PFSK-1 (cell line): Measurements from ENCODE around the gene ACOT7.

Source experiments
- FOXP2 ChIP-seq: optimal IDR thresholded peaks from 2 replicates; pipeline ENCODE3; 2011; ENCODE audit warnings: borderline replicate concordance, control low read depth, inconsistent platforms; ENCODE audit not compliant: insufficient read depth; ENCODE audit errors: extremely low read length, extremely low read depth
- POLR2AphosphoS5 ChIP-seq: IDR thresholded peaks from 2 replicates; pipeline ENCODE4 v1.6.1; 2012; ENCODE audit warnings: low read depth, mild to moderate bottlenecking, control low read depth, low read length, moderate library complexity
- SIN3A ChIP-seq: IDR thresholded peaks from 2 replicates; pipeline ENCODE4 v1.6.1; 2012; ENCODE audit warnings: mild to moderate bottlenecking, low read length, moderate library complexity, borderline replicate concordance; ENCODE audit not compliant: insufficient read depth
- TAF1 ChIP-seq: IDR thresholded peaks from 2 replicates; pipeline ENCODE4 v1.6.1; 2012; ENCODE audit warnings: low read length, control low read depth, borderline replicate concordance; ENCODE audit not compliant: insufficient read depth
- TF ChIP-seq, protein P1 (sequence below), 2 experiments: IDR thresholded peaks; 2 replicates each; pipeline versions ENCODE4 v1.6.1 to v1.8.0; 2011 to 2012; ENCODE audit warnings: low read depth in 2 of 2, low read length in 2 of 2, control low read depth in 1 of 2, inconsistent platforms in 1 of 2, mild to moderate bottlenecking in 1 of 2, moderate library complexity in 1 of 2; ENCODE audit not compliant: insufficient read depth in 1 of 2

ACOT7 gene

DNA sequence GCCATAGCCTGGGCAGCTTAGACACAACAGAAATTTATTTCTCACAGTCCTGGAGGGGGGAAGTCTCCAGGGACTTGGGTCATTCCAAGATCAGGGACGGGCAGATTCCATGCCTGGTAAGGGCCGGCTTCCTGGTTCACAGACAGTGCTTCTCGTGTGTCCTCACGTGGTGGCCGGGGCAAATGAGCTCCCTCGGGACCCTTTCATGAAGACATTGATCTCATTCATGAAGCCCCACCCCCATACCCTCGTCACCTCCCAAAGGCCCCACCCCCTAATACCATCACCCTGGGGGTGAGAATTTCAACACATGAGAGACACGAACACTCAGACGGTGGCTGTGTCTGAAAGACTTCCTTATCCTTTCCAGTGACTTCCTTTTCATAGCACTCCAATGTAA is 51.5 kb downstream of the ACOT7 start:
- TF ChIP-seq POLR2AphosphoS5 (no peak), FOXP2 (no peak), SIN3A (no peak), TAF1 (no peak)
- TF ChIP-seq, protein P1, sequence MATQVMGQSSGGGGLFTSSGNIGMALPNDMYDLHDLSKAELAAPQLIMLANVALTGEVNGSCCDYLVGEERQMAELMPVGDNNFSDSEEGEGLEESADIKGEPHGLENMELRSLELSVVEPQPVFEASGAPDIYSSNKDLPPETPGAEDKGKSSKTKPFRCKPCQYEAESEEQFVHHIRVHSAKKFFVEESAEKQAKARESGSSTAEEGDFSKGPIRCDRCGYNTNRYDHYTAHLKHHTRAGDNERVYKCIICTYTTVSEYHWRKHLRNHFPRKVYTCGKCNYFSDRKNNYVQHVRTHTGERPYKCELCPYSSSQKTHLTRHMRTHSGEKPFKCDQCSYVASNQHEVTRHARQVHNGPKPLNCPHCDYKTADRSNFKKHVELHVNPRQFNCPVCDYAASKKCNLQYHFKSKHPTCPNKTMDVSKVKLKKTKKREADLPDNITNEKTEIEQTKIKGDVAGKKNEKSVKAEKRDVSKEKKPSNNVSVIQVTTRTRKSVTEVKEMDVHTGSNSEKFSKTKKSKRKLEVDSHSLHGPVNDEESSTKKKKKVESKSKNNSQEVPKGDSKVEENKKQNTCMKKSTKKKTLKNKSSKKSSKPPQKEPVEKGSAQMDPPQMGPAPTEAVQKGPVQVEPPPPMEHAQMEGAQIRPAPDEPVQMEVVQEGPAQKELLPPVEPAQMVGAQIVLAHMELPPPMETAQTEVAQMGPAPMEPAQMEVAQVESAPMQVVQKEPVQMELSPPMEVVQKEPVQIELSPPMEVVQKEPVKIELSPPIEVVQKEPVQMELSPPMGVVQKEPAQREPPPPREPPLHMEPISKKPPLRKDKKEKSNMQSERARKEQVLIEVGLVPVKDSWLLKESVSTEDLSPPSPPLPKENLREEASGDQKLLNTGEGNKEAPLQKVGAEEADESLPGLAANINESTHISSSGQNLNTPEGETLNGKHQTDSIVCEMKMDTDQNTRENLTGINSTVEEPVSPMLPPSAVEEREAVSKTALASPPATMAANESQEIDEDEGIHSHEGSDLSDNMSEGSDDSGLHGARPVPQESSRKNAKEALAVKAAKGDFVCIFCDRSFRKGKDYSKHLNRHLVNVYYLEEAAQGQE (IDR thresholded peaks at IDR 0.05; ENCODE audit: insufficient read depth in 1 of 2, low read depth in 2 of 2, low read length in 2 of 2): no peak

DNA sequence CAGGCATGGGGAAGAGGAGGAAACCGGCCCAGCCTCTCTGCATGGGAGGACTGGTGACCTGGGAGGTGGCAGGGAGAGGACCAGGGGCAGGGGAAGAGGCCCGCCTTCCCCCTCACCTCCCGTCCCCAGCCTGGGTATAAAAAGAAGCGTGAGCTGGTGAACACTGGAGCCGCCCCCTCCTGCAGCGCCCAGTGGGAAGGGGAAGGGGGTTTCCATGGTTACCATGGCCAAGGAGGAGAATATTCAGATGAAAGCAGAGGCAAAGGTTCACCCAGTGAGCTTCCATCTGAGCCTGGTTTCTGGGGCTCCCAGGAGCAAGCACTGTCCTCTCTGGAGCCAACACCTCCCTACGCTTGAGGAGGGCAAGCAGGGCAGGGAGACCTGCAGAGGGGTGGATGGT is 54.9 kb downstream of the ACOT7 start:
- no peak for TF ChIP-seq SIN3A

DNA sequence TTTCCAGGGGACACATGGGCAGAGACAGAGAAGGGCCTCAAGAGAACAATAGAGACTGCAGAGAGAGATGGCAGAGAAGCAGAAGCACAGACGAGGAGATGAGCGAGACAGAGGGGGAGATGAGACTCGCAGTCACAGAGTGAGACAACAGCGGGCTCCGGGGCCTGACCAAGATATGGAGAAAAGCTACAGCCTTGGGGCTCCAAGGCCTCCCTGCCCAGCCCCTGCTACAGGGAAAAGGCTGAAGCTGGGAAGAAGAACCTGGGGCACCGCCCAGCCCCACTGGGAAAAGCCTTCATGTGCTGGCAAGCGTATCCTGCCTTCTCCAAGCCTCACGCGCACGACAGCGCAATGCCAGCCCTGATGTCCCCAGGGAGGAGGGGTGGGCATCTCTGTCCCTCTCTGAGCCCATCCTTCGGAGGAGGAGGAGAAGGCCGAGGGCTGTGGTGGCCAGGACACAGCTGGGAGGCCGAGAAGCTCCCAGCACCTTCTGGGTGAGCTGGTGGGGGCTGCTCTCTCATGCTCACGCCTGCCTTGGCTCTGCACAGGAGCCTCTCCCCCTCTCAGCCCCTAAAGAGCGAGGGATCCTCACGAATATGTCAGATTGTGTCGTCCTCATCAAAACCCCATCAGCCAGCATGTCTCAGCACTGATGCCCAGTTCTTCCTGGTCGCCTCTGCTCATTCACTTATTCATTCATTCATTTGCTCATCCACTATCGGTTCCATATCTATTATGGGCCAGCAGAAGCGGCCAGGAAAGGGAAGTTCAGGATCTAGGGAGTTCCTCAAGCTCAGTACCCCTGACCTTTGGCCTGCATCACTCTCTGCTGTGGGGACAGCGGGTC is 56.6 kb downstream of the ACOT7 start:
- TF ChIP-seq FOXP2: no peak
- TF ChIP-seq, protein P1 (IDR thresholded peaks at IDR 0.05; ENCODE audit: insufficient read depth in 1 of 2, low read depth in 2 of 2, low read length in 2 of 2): no peak

DNA sequence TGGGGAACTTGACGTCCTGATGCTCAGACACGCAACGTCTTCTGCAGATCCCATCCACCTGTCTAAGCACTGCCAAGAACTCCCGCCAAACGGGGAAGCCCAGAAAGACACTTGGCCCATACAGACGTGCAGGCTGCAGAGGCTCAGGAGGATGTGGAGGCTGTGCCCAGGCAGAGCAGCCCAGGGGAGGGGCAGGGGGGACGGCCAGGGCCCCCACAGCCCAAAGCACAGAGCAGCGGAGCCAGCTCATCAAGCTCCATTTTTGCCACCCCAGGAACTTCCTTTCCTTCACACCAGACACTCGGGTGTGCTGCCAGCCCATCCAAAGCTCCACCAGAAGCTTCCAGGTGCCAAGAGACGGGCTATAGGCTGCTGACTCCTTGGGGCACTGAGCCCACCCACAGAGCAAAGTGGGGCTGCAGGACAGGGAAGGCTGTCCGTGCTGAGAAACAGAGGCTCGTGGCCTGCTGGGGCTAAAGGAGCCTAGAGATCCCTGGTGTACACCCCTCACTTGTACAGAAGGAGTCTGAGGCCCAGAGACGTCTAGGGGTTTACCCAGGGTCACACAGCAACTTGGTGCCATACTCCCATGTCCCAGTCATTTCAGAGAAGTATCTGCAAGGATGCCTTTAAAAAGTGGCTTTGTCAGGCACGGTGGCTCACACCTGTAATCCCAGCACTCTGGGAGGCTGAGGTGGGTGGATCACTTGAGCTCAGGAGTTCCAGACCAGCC is 59.1 kb downstream of the ACOT7 start:
- TF ChIP-seq, protein P1 (IDR thresholded peaks at IDR 0.05; ENCODE audit: insufficient read depth in 1 of 2, low read depth in 2 of 2, low read length in 2 of 2): no peak
- TF ChIP-seq POLR2AphosphoS5: no peak
- TF ChIP-seq FOXP2: no peak
- TF ChIP-seq SIN3A: no peak

DNA sequence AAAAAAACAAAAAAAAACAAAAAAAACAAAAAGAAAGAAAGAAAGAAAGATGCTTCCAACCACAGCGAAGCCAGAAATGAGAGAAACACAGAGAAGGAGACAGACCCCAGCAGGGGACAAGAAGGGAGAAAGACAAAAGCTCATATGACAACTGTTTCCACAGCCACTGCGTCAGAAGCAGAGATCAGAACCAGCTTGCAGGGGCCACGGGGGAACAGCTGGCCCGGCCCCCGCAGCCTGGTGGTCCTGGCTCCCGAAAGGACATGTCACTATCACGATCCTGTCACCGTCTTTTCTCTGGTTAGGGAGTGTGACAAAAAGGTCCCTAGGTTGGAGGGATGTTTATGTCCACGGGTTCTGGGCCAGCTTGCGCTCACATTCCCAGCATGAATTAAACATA is 60.7 kb downstream of the ACOT7 start:
- TF ChIP-seq POLR2AphosphoS5 (no peak), TAF1 (no peak), SIN3A (no peak), FOXP2 (no peak)
- TF ChIP-seq, protein P1 (IDR thresholded peaks at IDR 0.05; ENCODE audit: insufficient read depth in 1 of 2, low read depth in 2 of 2, low read length in 2 of 2): no peak
